Esophagus muscularis mucosa (tissue), 4 donors: Measurements from ENCODE around the gene VMAC. TPM values are rescaled to one million over a fixed set of nuclear protein-coding genes. Genes with fewer than 3 reads are reported as not detected.
A peak's percentile ranks its signal among the peaks of the same experiment; 100 is the strongest.

Experiments used
- DNase-seq: peaks from one replicate; pipeline ENCODE4 v3.0.0-alpha.2; 2017; ENCODE audit errors: extremely low spot score
- H3K27ac ChIP-seq, 4 donors: fragments of 200-600 bp; sonication (generic); replicated peaks in 1 of 4; 1 replicate in 3 of 4; 2 replicates in 1 of 4; pipeline ENCODE4 v1.5.1; 2016 to 2019; ENCODE audit warnings: mild to moderate bottlenecking in 1 of 4
- H3K27me3 ChIP-seq, 4 donors: fragments of 200-600 bp; sonication (generic); one replicate each; pipeline versions ENCODE4 v1.5.1 to v1.6.0; 2016 to 2019
- H3K36me3 ChIP-seq, 4 donors: fragments of 200-600 bp; sonication (generic); one replicate each; pipeline ENCODE4 v1.5.1; 2016 to 2019
- H3K4me1 ChIP-seq, 4 donors: fragments of 200-600 bp; sonication (generic); one replicate each; pipeline ENCODE4 v1.5.1; 2016 to 2019
- H3K4me3 ChIP-seq, 4 donors: fragments of 200-600 bp; sonication (generic); 1 replicate in 2 of 4; 2 replicates in 2 of 4; pipeline ENCODE4 v1.5.1; 2016 to 2019; ENCODE audit warnings: mild to moderate bottlenecking in 4 of 4, moderate library complexity in 1 of 4
- H3K9me3 ChIP-seq, 4 donors: fragments of 200-600 bp; sonication (generic); 1 replicate in 3 of 4; 2 replicates in 1 of 4; pipeline ENCODE4 v1.5.1; 2016 to 2019
- CTCF ChIP-seq, 3 experiments: fragments of 200-600 bp in 2 of 3; fragments of 450-650 bp in 1 of 3; sonication (generic) in 2 of 3; IDR thresholded peaks; one replicate each; pipeline ENCODE4 v1.5.1; 2017 to 2019; ENCODE audit warnings: antibody characterized with exemption in 3 of 3, mild to moderate bottlenecking in 2 of 3, moderate library complexity in 1 of 3
- EP300 ChIP-seq: sonication (generic); formaldehyde crosslinking; IDR thresholded peaks from one replicate; pipeline ENCODE4 v1.6.1; 2017; ENCODE audit warnings: antibody characterized with exemption
- POLR2A ChIP-seq: fragments of 450-650 bp; IDR thresholded peaks from one replicate; pipeline ENCODE4 v1.6.1; 2017; ENCODE audit warnings: antibody characterized with exemption, moderate library complexity, mild to moderate bottlenecking, low read depth
- POLR2AphosphoS5 ChIP-seq, 2 donors: sonication (generic); formaldehyde crosslinking; IDR thresholded peaks; one replicate each; pipeline ENCODE4 v1.6.1; 2017; ENCODE audit warnings: antibody characterized with exemption in 2 of 2
- WGBS: methylation state at CpG from one replicate; pipeline ENCODE4 v1.1.5; 2018; 5-methylcytosine and 5-hydroxymethylcytosine counted together
- intact Hi-C: fragments of 100-400 bp; cut with DNase I; formaldehyde crosslinking; loops from one replicate; pipeline ENCODE4 v1.15.1; 2023
- total RNA-seq, 4 donors: library from RNA; depleted of rRNA; stranded (reverse); fragments of >200 nt; gene quantifications; one replicate each; pipeline versions ENCODE4 v1.1.0 to v1.2.1, GENCODE V29; 2016

The VMAC gene
- total RNA-seq, 4 donors from 2014 or later, result 5.0 to 12.5 (median 7.6) TPM

- peaks cover 17 to 27% (median 24%) of the 10 kb centered on the region in 4 donors for H3K4me1 ChIP-seq
- H3K27ac ChIP-seq, result no peak overlapping the region
- H3K36me3 ChIP-seq, result peaks cover 80 to 99% (median 93%) of the 10 kb centered on the region in 4 donors
- H3K4me3 ChIP-seq, result no peak overlapping the region
- intact Hi-C loops, result no loop called here
- TF ChIP-seq CTCF (IDR thresholded peaks at IDR 0.05) (no peak), EP300 (no peak), POLR2AphosphoS5 (IDR thresholded peaks at IDR 0.05) (no peak)
- DNase-seq, result no peak
- no peaks in the 10 kb centered on the region for H3K27me3 ChIP-seq
- peaks cover 0 to 3% (median 0%) of the 10 kb centered on the region in 4 donors for H3K9me3 ChIP-seq
- 87% methylated on average over 12 of the region's 12 CpGs for WGBS
These were observed 17.5 kb downstream of the VMAC start for GRCh38 chr19:5922161-5922545.

GRCh38 chr19:5923356-5923755 lies 18.7 kb downstream of the VMAC start:
- TF ChIP-seq POLR2AphosphoS5 (IDR thresholded peaks at IDR 0.05) (no peak), POLR2A (no peak), CTCF (IDR thresholded peaks at IDR 0.05) (no peak), EP300 (no peak)
- 93% methylated on average over 16 of the region's 16 CpGs for WGBS
- peaks cover 68 to 99% (median 91%) of the 10 kb centered on the region in 4 donors for H3K36me3 ChIP-seq

GRCh38 chr19:5925830-5926427 lies 21.3 kb downstream of the VMAC start:
- whole genome bisulfite sequencing, result 80% methylated on average over 14 of the region's 18 CpGs
- no peak for TF ChIP-seq POLR2AphosphoS5 (IDR thresholded peaks at IDR 0.05)
- TF ChIP-seq CTCF (IDR thresholded peaks at IDR 0.05), result no peak
- TF ChIP-seq EP300, result no peak
- TF ChIP-seq POLR2A, result no peak
- H3K27me3 ChIP-seq, result no peaks in the 10 kb centered on the region
- intact Hi-C loops, result no loop called here
- H3K27ac ChIP-seq, result peak overlapping the region; percentile 80 to 84 (median 82)
- H3K4me1 ChIP-seq, result peaks cover 27 to 48% (median 36%) of the 10 kb centered on the region in 4 donors
- peaks cover 56 to 99% (median 91%) of the 10 kb centered on the region in 4 donors for H3K36me3 ChIP-seq
- H3K4me3 ChIP-seq, result no peak overlapping the region
- H3K9me3 ChIP-seq, result peaks cover 0 to 3% (median 0%) of the 10 kb centered on the region in 4 donors
- DNase-seq, result no peak

More at GRCh38 chr19:5923356-5923755, 18.7 kb downstream of the VMAC start:
- H3K27ac ChIP-seq, result no peak overlapping the region
- no peak overlapping the region for H3K4me3 ChIP-seq
- intact Hi-C loops, result no loop called here
- peaks cover 27 to 39% (median 36%) of the 10 kb centered on the region in 4 donors for H3K4me1 ChIP-seq
- H3K9me3 ChIP-seq, result peaks cover 0 to 3% (median 0%) of the 10 kb centered on the region in 4 donors
- no peak for DNase-seq
- H3K27me3 ChIP-seq, result no peaks in the 10 kb centered on the region

GRCh38 chr19:5926641-5927440 lies 22.2 kb downstream of the VMAC start:
- 47% methylated on average over 9 of the region's 14 CpGs for WGBS
- no peak for DNase-seq
- Histone ChIP-seq H3K4me1 (peaks cover 27 to 48% (median 37%) of the 10 kb centered on the region in 4 donors), H3K27me3 (no peaks in the 10 kb centered on the region), H3K27ac (peak overlapping the region; percentile 80 to 84 (median 82)), H3K4me3 (peak overlapping the region in 2 of 4 donors; percentile 0 to 2), H3K9me3 (peaks cover 0 to 3% (median 0%) of the 10 kb centered on the region in 4 donors), H3K36me3 (peaks cover 56 to 99% (median 91%) of the 10 kb centered on the region in 4 donors)
- intact Hi-C loops, result no loop called here
- TF ChIP-seq POLR2A (peak; percentile 5), CTCF (IDR thresholded peaks at IDR 0.05) (peak in 1 of 3 experiments; percentile 28), POLR2AphosphoS5 (IDR thresholded peaks at IDR 0.05) (peak; percentile 57 to 72), EP300 (no peak)
